Epithelial cell of umbilical artery (primary cell): ENCODE data around the gene MMP10. TPM values are rescaled to one million over a fixed set of nuclear protein-coding genes. Genes with fewer than 3 reads are reported as not detected.

Experiments used
- total RNA-seq: library from RNA; depleted of rRNA; stranded (reverse); fragments of >200 nt; gene quantifications from 2 replicates; pipeline ENCODE4 v1.2.3, GENCODE V29; 2014

Gene MMP10
- total RNA-seq: 1.1 and 14.6 TPM in 2 replicates

DNA sequence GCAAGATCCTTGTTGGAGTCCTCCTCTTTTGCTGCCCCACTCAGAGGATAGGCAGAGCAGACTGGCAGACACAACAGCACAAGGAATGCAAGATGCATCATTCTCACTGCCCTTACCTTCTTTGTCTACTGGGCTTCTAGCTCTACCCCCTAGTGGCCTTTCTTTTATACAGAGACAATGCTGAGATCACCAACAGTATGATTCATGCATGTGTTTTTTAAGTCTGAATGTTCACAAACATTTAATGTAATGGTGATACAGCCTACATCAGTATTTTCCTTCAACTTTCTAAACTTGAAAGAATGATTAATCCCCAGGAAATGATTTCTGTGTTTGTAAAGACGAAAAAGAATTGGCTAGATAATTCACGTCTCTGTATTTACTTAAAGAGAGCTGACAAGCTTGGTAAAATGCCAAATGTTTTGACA lies at the start of gene MMP10:
Gene MMP10, minus strand, starts transcription at position 138 of the 428 bp plus-strand sequence. Its CDS starts 37 bp downstream, at position 101.

DNA sequence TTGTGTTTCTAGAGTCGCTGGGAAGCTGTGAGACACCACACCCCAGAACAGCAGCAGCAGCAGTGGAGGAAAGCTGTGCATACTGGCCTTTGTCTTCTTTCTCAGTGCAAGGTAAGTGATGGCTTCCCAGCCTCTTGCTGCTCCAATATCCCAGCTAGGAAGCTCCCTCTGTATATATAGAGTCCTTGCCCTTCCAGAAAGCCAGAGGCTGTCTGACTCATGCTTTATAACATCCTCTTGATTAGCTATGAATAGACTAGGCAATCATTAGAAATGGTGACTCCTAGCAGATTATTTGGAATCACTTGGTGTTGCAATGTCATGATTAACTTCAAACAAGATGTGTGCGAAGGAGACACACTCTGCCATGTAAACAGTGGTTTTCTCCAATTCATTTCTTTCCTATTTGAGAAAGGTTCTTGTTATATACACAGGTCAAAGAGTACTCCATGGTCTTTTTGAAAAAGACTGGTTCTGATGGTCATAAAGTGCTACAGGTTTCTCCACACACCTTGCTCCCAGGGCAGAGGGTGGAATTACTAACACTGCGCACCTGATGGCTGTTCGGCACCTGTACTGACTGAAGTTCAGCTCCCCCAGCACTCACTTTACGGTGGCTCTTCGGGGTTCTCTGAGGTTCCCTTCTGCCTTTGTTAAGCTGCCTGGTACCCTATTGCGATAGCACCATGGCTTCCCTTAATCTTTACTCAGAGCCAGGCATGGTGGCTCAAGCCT lies 17.8 kb upstream of the MMP10 start, which contains the start of gene MMP1:
Gene MMP1, minus strand, starts transcription at position 149 of the 735 bp plus-strand sequence. Its CDS starts 68 bp downstream, at position 81.

DNA sequence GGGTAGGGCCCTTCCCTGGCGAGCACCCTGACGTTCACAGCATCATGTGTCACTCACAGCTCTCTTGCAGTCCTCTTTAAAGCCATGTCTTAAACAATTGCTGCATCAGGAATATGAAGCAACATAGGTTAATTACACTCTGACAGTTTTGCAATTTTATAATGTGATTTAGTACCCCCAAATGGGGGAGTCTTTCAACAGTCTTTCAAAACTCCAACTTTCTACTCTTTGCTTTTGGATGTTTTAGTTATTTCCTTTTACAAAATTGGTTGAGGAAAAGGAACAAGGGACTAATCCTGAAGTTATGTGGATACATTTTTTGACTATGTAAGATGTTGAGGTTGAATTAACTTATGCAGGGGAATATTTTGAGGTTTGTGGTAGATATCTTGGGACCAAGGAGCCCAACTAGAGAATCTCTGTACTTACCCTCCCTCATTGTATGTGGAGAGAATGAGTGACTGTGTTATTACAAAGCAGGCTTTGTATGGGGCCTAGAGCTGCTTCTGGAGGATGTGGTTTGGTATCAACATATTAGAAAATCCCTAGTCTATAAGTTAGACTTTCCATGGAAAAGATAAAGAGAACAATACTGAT lies 55.4 kb downstream of the MMP10 start, which contains the start of gene MMP8:
Gene MMP8, minus strand, starts transcription at position 51 of the 597 bp plus-strand sequence. CDS start 99 bp downstream, outside the sequence.

Other genes with a start within 250 kb of the MMP10 start
- gene MMP7, start 249.9 kb downstream of the MMP10 start, total RNA-seq: 0.30 and 0.97 TPM in 2 replicates
- gene MMP20, start 155.3 kb downstream of the MMP10 start, total RNA-seq: not detected in 2 replicates
- gene MMP27, start 74.9 kb downstream of the MMP10 start, total RNA-seq: not detected in 2 replicates
- gene MMP8, start 55.7 kb downstream of the MMP10 start, total RNA-seq: not detected in 2 replicates
- gene MMP1, start 17.5 kb upstream of the MMP10 start, total RNA-seq: 11.9 and 2,455 TPM in 2 replicates
- gene MMP3, start 63.0 kb upstream of the MMP10 start, total RNA-seq: 0.46 TPM in 1 of 2 replicates, not detected in the other
- gene MMP12, start 94.4 kb upstream of the MMP10 start, total RNA-seq: not detected in 2 replicates
- not detected in 2 replicates for gene MMP13, start 175.1 kb upstream of the MMP10 start, total RNA-seq